Breast epithelium (tissue), 4 donors: ENCODE results near the gene AHI1. TPM values are rescaled to one million over a fixed set of nuclear protein-coding genes. Genes with fewer than 3 reads are reported as not detected.

Experiments used
- DNase-seq, 2 donors: peaks; one replicate each; pipeline ENCODE4 v3.0.0-alpha.2; 2019; ENCODE audit warnings: low spot score in 2 of 2
- H3K27ac ChIP-seq, 2 donors: fragments of 200-600 bp; sonication (generic) in 1 of 2; one replicate each; pipeline ENCODE4 v1.5.1; 2016 to 2019; ENCODE audit warnings: mild to moderate bottlenecking in 1 of 2
- H3K27me3 ChIP-seq, 2 donors: fragments of 200-600 bp; sonication (generic) in 1 of 2; one replicate each; pipeline versions ENCODE4 v1.5.1 to v1.6.0; 2017 to 2019; ENCODE audit warnings: control low read depth in 1 of 2, mild to moderate bottlenecking in 1 of 2
- H3K36me3 ChIP-seq: fragments of 200-600 bp; one replicate; pipeline ENCODE4 v1.5.1; 2019
- H3K4me1 ChIP-seq, 2 donors: fragments of 200-600 bp; sonication (generic); one replicate each; pipeline ENCODE4 v1.5.1; 2016 to 2019; ENCODE audit warnings: control low read depth in 1 of 2
- H3K4me3 ChIP-seq, 3 donors: fragments of 200-600 bp; sonication (generic); 1 replicate in 2 of 3; 2 replicates in 1 of 3; pipeline ENCODE4 v1.5.1; 2016 to 2019; ENCODE audit warnings: mild to moderate bottlenecking in 3 of 3, moderate library complexity in 2 of 3
- H3K9me3 ChIP-seq, 2 donors: fragments of 200-600 bp; sonication (generic) in 1 of 2; one replicate each; pipeline ENCODE4 v1.5.1; 2016 to 2019; ENCODE audit warnings: control low read depth in 1 of 2
- CTCF ChIP-seq, 3 donors: fragments of 450-650 bp; IDR thresholded peaks; one replicate each; pipeline ENCODE4 v1.5.1; 2016 to 2017; ENCODE audit warnings: antibody characterized with exemption in 3 of 3, mild to moderate bottlenecking in 3 of 3, moderate library complexity in 3 of 3
- POLR2A ChIP-seq: fragments of 450-650 bp; IDR thresholded peaks from one replicate; pipeline ENCODE4 v1.6.1; 2016; ENCODE audit warnings: antibody characterized with exemption, mild to moderate bottlenecking, moderate library complexity
- POLR2AphosphoS5 ChIP-seq, 3 donors: sonication (generic); formaldehyde crosslinking; IDR thresholded peaks; one replicate each; pipeline ENCODE4 v1.6.1; 2017; ENCODE audit warnings: antibody characterized with exemption in 3 of 3
- intact Hi-C: fragments of 100-400 bp; cut with DNase I; formaldehyde crosslinking; loops from one replicate; pipeline ENCODE4 v1.15.1; 2023; ENCODE audit warnings: low total_unique reads
- total RNA-seq, 3 donors: library from RNA; depleted of rRNA; stranded (reverse); fragments of >200 nt; gene quantifications; one replicate each; pipeline ENCODE4 v1.1.0, GENCODE V29; 2016

AHI1 gene
- total RNA-seq, 3 donors from 2014 or later, result 23.5 to 62.2 (median 49.8) TPM

DNA sequence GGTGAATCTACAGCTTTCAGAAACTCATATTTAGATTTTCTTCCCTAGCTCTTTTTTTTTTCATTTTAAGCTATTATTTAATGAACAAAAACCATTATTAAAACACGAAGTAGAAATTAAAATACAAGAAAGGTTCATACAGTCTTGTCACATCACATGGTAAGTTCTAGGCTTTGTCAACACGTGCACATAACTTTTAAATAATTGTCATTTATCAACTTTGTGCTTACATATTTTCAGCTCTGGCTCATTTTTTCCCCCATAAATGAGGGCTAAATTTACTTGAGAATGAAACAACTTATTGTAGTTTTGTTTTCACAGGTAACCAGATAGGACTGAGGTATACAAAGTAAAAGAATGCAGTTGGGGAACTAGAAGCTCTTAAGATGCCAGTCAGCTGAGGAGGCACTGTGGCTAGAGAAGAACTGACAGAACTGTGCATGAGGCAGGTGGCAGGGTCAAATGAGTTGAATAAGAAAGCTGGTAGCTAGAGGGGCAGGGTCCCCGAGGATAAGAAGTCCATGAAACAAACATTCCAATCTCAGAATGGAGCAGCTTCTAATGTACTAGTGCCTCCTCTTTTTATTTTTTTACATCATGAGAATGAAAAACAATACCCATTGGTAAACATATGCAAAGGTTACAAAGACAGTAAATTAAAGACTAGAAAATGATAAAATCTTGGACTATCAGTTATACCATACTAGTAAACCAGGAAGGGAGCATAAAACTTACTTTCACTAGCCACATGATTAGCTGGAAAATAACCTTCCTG is 174.9 kb downstream of the AHI1 start:
- Histone ChIP-seq H3K4me3 (no peak overlapping the region), H3K27me3 (no peaks in the 10 kb centered on the region), H3K27ac (no peak overlapping the region), H3K4me1 (no peaks in the 10 kb centered on the region), H3K36me3 (no peaks in the 10 kb centered on the region), H3K9me3 (no peaks in the 10 kb centered on the region)
- no peak for DNase-seq
- intact Hi-C loops, result no loop called here
- TF ChIP-seq POLR2AphosphoS5 (IDR thresholded peaks at IDR 0.05) (no peak), POLR2A (no peak), CTCF (IDR thresholded peaks at IDR 0.05) (no peak)

GRCh38 chr6:135320721-135321621 is 176.6 kb downstream of the AHI1 start:
- Histone ChIP-seq H3K27me3 (no peaks in the 10 kb centered on the region), H3K4me3 (no peak overlapping the region), H3K27ac (no peak overlapping the region), H3K9me3 (no peaks in the 10 kb centered on the region), H3K4me1 (no peaks in the 10 kb centered on the region), H3K36me3 (no peaks in the 10 kb centered on the region)
- intact Hi-C loops, result no loop called here
- TF ChIP-seq POLR2AphosphoS5 (IDR thresholded peaks at IDR 0.05) (no peak), CTCF (IDR thresholded peaks at IDR 0.05) (no peak), POLR2A (no peak)
- DNase-seq, result no peak

- DNase-seq, result no peak
- H3K27me3 ChIP-seq, result no peaks in the 10 kb centered on the region
- intact Hi-C loops, result loop anchor here (5.0 kb wide), 1 partner anchor 1433 kb away; the partner anchor contains the start of gene TCF21
- TF ChIP-seq POLR2A, result no peak
- TF ChIP-seq POLR2AphosphoS5 (IDR thresholded peaks at IDR 0.05), result no peak
- no peak for TF ChIP-seq CTCF (IDR thresholded peaks at IDR 0.05)
- H3K4me1 ChIP-seq, result no peaks in the 10 kb centered on the region
- no peaks in the 10 kb centered on the region for H3K36me3 ChIP-seq
- H3K9me3 ChIP-seq, result no peaks in the 10 kb centered on the region
- no peak overlapping the region for H3K4me3 ChIP-seq
- no peak overlapping the region for H3K27ac ChIP-seq
Measured at GRCh38 chr6:135319819-135320218, 177.7 kb downstream of the AHI1 start.

DNA sequence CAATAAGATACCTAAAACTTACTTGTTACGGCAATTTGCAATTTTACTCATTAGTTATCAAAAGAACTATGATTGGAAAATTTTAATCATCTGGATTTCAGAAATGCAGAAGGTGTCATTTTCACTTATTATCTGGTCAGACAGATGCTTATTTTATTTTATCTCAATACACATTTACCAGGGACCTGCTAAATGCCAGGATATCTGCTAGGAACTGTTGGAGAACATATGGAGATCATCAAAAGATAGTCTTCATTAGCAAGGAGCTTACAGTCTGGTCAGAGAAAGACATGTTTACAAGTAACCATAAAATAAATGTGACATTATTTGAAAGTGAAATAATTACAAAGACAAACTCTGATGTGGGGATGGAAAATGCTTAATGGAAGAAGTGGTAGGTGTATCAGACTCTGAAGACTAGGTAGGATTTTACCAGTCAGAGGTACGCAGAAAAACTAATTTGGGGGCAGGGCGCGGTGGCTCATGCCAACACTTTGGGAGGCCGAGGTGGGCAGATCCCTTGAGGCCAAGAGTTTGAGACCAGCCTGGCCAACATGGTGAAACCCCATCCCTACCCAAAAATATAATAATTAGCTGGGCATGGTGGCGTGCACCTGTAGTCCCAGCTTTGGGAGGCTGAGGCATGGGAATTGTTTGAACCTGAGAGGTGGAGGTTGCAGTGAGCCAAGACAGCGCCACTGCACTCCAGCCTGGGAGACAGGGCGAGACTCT is 178.6 kb downstream of the AHI1 start:
- H3K27me3 ChIP-seq, result no peaks in the 10 kb centered on the region
- no peaks in the 10 kb centered on the region for H3K36me3 ChIP-seq
- intact Hi-C loops, result loop anchor here (5.0 kb wide), 1 partner anchor 1432 kb away; the partner anchor contains the start of gene TCF21
- H3K27ac ChIP-seq, result no peak overlapping the region
- H3K4me3 ChIP-seq, result no peak overlapping the region
- no peaks in the 10 kb centered on the region for H3K4me1 ChIP-seq
- DNase-seq, result no peak
- no peak for TF ChIP-seq POLR2A
- no peak for TF ChIP-seq CTCF (IDR thresholded peaks at IDR 0.05)
- TF ChIP-seq POLR2AphosphoS5 (IDR thresholded peaks at IDR 0.05), result no peak
- H3K9me3 ChIP-seq, result no peaks in the 10 kb centered on the region
